HG02938 (cell line): ENCODE results near the gene KCNQ2.

Source experiments
- ATAC-seq: cut with Tn5 transposase; IDR thresholded peaks from one replicate; pipeline ENCODE4 v1.9.1; 2021; ENCODE audit warnings: mild to moderate bottlenecking, moderate library complexity; ENCODE audit not compliant: unreplicated experiment

KCNQ2 gene

GRCh38 chr20:63418617-63419016, 53.8 kb downstream of the KCNQ2 start:
- ATAC-seq = no peak

GRCh38 chr20:63417738-63418120, 54.7 kb downstream of the KCNQ2 start:
- no peak for ATAC-seq

- no peak for ATAC-seq
These were observed 55.2 kb downstream of the KCNQ2 start for GRCh38 chr20:63417097-63417737.

- ATAC-seq = no peak
These were observed 55.8 kb downstream of the KCNQ2 start for GRCh38 chr20:63416631-63417030.

- ATAC-seq = no peak
These were observed 56.6 kb downstream of the KCNQ2 start for GRCh38 chr20:63415647-63416391.

GRCh38 chr20:63414720-63415430, 57.6 kb downstream of the KCNQ2 start:
- ATAC-seq = no peak

- no peak for ATAC-seq
These were observed 58.3 kb downstream of the KCNQ2 start for GRCh38 chr20:63413963-63414684.

- no peak for ATAC-seq
These were observed 59.1 kb downstream of the KCNQ2 start for GRCh38 chr20:63413323-63413722.

GRCh38 chr20:63412889-63413288, 59.6 kb downstream of the KCNQ2 start:
- no peak for ATAC-seq

- no peak for ATAC-seq
These were observed 60.4 kb downstream of the KCNQ2 start for GRCh38 chr20:63411898-63412631.

GRCh38 chr20:63411151-63411897, 61.1 kb downstream of the KCNQ2 start:
- ATAC-seq = no peak

- ATAC-seq = no peak
These were observed 62.5 kb downstream of the KCNQ2 start for GRCh38 chr20:63409834-63410435.

GRCh38 chr20:63409066-63409833, 63.2 kb downstream of the KCNQ2 start:
- ATAC-seq = no peak

- ATAC-seq = no peak
These were observed 63.8 kb downstream of the KCNQ2 start for GRCh38 chr20:63408684-63409046.

- no peak for ATAC-seq
These were observed 64.3 kb downstream of the KCNQ2 start for GRCh38 chr20:63407928-63408683.

- ATAC-seq = no peak
These were observed 65.7 kb downstream of the KCNQ2 start for GRCh38 chr20:63406617-63407245.

- ATAC-seq = no peak
These were observed 66.4 kb downstream of the KCNQ2 start for GRCh38 chr20:63406011-63406410.
